Spleen (tissue), 11 donors: ENCODE data around the gene TBC1D22A. TPM values are rescaled to one million over a fixed set of nuclear protein-coding genes. Genes with fewer than 3 reads are reported as not detected.

Source experiments
- DNase-seq: peaks from one replicate; pipeline ENCODE4 v3.0.0-alpha.2; 2020
- H3K27ac ChIP-seq, 8 donors: fragments of 200-600 bp; sonication (generic) in 7 of 8; 1 replicate in 4 of 8; 2 replicates in 4 of 8; pipeline versions ENCODE4 v1.5.0 to v1.8.0; 2016 to 2021; ENCODE audit warnings: inconsistent platforms in 4 of 8, mild to moderate bottlenecking in 4 of 8, moderate library complexity in 1 of 8
- H3K27me3 ChIP-seq, 7 donors: fragments of 200-600 bp; sonication (generic) in 6 of 7; replicated peaks in 1 of 7; 1 replicate in 4 of 7; 2 replicates in 3 of 7; pipeline versions ENCODE4 v1.5.0 to v1.8.0; 2016 to 2021; ENCODE audit warnings: inconsistent platforms in 3 of 7, mild to moderate bottlenecking in 1 of 7
- H3K36me3 ChIP-seq, 6 donors: fragments of 200-600 bp; sonication (generic) in 5 of 6; 1 replicate in 4 of 6; 2 replicates in 2 of 6; pipeline versions ENCODE4 v1.5.0 to v1.8.0; 2016 to 2021; ENCODE audit warnings: inconsistent platforms in 2 of 6
- H3K4me1 ChIP-seq, 6 donors: fragments of 200-600 bp; sonication (generic) in 5 of 6; 1 replicate in 3 of 6; 2 replicates in 3 of 6; pipeline versions ENCODE4 v1.5.0 to v1.8.0; 2016 to 2021; ENCODE audit warnings: inconsistent platforms in 3 of 6
- H3K4me3 ChIP-seq, 8 donors: fragments of 200-600 bp; sonication (generic) in 7 of 8; 1 replicate in 4 of 8; 2 replicates in 4 of 8; pipeline versions ENCODE4 v1.5.0 to v1.8.0; 2016 to 2021; ENCODE audit warnings: inconsistent platforms in 4 of 8, mild to moderate bottlenecking in 4 of 8, moderate library complexity in 2 of 8
- H3K9me3 ChIP-seq, 8 donors: fragments of 200-600 bp; sonication (generic) in 7 of 8; 1 replicate in 4 of 8; 2 replicates in 4 of 8; pipeline versions ENCODE4 v1.5.0 to v1.8.0; 2016 to 2021; ENCODE audit warnings: inconsistent platforms in 4 of 8
- POLR2A ChIP-seq, 3 donors: fragments of 450-650 bp; IDR thresholded peaks; one replicate each; pipeline ENCODE4 v1.5.1; 2017; ENCODE audit warnings: antibody characterized with exemption in 3 of 3, mild to moderate bottlenecking in 1 of 3
- POLR2AphosphoS5 ChIP-seq, 3 donors: sonication (generic); formaldehyde crosslinking; IDR thresholded peaks; one replicate each; pipeline ENCODE4 v1.5.1; 2017; ENCODE audit warnings: antibody characterized with exemption in 3 of 3
- WGBS, 5 donors: extraction: QIAGEN DNeasy Blood & Tissue Kit in 3 of 5; methylation state at CpG; one replicate each; pipeline versions ENCODE4 v1.1.5 to v1.1.7; 2013 to 2018; 5-methylcytosine and 5-hydroxymethylcytosine counted together
- intact Hi-C: fragments of 100-400 bp; cut with DNase I; formaldehyde crosslinking; loops from one replicate; pipeline ENCODE4 v1.15.0; 2023; ENCODE audit warnings: low total_unique reads
- polyA plus RNA-seq, 3 donors: library from polyadenylated mRNA; stranded (reverse); fragments of 200-250 nt; gene quantifications; one replicate each; pipeline ENCODE4 v1.2.1, GENCODE V29; 2013
- total RNA-seq, 7 donors: library from RNA; depleted of rRNA in 3 of 7; stranded (reverse); fragments of >200 nt in 3 of 7; fragmentation: NEBNext Ultra II Directional in 4 of 7; extraction: Animal tissue kit (Norgen Biotek cat#: 25700) in 4 of 7; gene quantifications; one replicate each; pipeline versions ENCODE4 v1.1.0 to v1.2.1, GENCODE V29; 2016 to 2021
- TF ChIP-seq, protein P1 (sequence below), 11 experiments: fragments of 200-600 bp in 7 of 11; fragments of 450-650 bp in 4 of 11; sonication (generic) in 4 of 11; IDR thresholded peaks in 8 of 11; conservative IDR thresholded peaks in 3 of 11; 1 replicate in 7 of 11; 2 replicates in 4 of 11; pipeline versions ENCODE4 v1.4.0 to v1.8.0; 2016 to 2021; ENCODE audit warnings: antibody characterized with exemption in 11 of 11, inconsistent platforms in 4 of 11, mild to moderate bottlenecking in 1 of 11
- donor health status: healthy with polysubstance abuse.
- donor health status: DM: no; HTN: no; CAD: no; lungs with moderate emphysema.
- donor health status: DM: no; HTN: no; CAD: no.
- donor health status: Bipolar disorder and iron deficiency.
- donor health status: healthy.
- donor health status: DM: no; HTN: no; CAD: no.
- donor health status: DM: yes; HTN: yes; CAD: no.

Gene TBC1D22A
- total and polyA plus RNA-seq, 10 donors, result 17.2 to 66.9 (median 49.6) TPM

DNA sequence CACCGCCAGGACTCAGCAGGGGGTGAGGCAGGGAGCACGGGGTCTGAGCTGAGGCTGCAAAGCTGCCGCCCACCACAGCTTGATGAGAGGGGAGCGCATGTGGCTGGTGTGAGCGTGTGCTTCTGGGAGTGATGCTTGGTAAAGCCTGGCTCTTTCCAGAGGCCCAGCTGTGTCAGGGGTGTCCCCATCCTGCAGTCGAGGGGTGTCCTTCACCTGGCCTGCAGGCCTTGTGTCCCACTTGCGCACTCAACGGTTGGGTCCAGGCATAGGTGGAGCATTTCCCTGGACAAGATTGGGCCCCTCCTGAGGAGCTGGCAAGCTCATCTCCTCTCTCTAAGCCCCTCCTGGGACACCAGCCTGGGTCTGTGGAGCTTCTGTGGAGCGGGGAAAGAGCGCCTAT, 273.9 kb downstream of the TBC1D22A start:
- intact Hi-C loops, result no loop called here
- Histone ChIP-seq H3K9me3 (no peaks in the 10 kb centered on the region), H3K27ac (no peak overlapping the region), H3K27me3 (no peaks in the 10 kb centered on the region), H3K4me3 (no peak overlapping the region), H3K36me3 (peaks cover 0 to 78% (median 23%) of the 10 kb centered on the region in 6 donors), H3K4me1 (peaks cover 0 to 4% (median 0%) of the 10 kb centered on the region in 6 donors)
- TF ChIP-seq, protein P1, sequence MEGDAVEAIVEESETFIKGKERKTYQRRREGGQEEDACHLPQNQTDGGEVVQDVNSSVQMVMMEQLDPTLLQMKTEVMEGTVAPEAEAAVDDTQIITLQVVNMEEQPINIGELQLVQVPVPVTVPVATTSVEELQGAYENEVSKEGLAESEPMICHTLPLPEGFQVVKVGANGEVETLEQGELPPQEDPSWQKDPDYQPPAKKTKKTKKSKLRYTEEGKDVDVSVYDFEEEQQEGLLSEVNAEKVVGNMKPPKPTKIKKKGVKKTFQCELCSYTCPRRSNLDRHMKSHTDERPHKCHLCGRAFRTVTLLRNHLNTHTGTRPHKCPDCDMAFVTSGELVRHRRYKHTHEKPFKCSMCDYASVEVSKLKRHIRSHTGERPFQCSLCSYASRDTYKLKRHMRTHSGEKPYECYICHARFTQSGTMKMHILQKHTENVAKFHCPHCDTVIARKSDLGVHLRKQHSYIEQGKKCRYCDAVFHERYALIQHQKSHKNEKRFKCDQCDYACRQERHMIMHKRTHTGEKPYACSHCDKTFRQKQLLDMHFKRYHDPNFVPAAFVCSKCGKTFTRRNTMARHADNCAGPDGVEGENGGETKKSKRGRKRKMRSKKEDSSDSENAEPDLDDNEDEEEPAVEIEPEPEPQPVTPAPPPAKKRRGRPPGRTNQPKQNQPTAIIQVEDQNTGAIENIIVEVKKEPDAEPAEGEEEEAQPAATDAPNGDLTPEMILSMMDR (IDR thresholded peaks at IDR 0.05 in 8 of 11, conservative IDR thresholded peaks at IDR 0.05 in 3 of 11), result no peak
- no peak for TF ChIP-seq POLR2AphosphoS5 (IDR thresholded peaks at IDR 0.05)
- TF ChIP-seq POLR2A (IDR thresholded peaks at IDR 0.05), result no peak
- peak; percentile 47 for DNase-seq
- 92 to 95% (median 94%) methylated on average over 5 to 10 of the region's 10 CpGs for WGBS, 5 donors

DNA sequence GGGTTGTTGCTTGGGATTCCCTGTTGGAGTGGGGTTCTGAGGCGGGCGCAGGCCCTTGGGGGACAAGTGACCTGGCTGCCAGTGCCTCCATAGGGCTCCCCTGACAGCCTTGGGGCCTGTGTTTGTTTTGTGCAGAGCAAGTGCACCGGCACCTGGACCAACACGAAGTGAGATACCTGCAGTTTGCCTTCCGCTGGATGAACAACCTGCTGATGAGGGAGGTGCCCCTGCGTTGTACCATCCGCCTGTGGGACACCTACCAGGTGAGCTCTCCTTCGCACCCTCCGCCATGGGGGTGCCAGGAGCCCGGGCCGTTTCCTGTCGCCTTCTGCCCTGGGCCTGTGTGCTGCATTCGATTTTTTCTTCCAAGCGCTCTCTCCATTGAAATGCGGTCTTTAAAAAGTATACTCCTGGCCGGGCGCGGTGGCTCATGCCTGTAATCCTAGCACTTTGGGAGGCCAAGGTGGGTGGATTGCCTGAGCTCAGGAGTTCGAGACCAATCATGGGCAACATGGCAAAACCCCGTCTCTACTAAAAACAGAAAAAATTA, 274.6 kb downstream of the TBC1D22A start:
- Histone ChIP-seq H3K4me1 (no peaks in the 10 kb centered on the region), H3K9me3 (no peaks in the 10 kb centered on the region), H3K4me3 (no peak overlapping the region), H3K36me3 (peaks cover 0 to 76% (median 23%) of the 10 kb centered on the region in 6 donors), H3K27me3 (no peaks in the 10 kb centered on the region), H3K27ac (no peak overlapping the region)
- intact Hi-C loops, result no loop called here
- WGBS, 5 donors, result 95 to 99% (median 97%) methylated on average over 20 of the region's 20 CpGs
- DNase-seq, result peak; percentile 66
- TF ChIP-seq, protein P1 (IDR thresholded peaks at IDR 0.05 in 8 of 11, conservative IDR thresholded peaks at IDR 0.05 in 3 of 11), result no peak
- TF ChIP-seq POLR2A (IDR thresholded peaks at IDR 0.05), result no peak
- no peak for TF ChIP-seq POLR2AphosphoS5 (IDR thresholded peaks at IDR 0.05)

DNA sequence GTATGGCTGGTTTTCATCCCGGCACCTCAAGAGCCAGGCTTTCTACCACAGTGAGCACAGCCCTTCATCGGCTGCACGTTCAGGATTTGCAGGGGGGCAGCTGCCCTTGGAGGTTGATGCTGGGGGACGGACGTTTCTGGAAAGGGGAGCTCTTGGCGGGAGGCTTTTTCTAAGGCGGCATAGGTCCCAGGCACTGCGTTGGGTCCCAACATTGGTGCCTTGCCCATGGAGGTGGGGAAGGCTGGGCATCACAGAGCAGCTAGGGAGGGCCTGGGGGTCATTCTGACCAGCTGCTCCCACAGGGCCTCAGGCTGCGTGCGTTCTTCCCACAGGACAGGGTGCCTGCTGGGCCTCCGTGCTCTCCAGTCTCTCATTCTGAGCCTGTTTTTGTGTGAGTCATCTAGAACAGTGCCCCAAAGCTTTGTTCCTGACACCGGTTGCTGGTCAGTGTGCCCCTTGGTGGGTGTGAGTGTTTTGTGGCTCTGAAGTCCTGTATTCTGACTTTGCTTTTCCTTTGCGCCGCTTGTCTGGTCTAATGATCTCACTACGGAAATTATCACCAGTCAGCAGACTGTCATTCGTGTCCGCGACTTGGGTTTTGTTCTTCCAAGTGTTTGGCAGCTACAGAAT, 275.9 kb downstream of the TBC1D22A start:
- Histone ChIP-seq H3K27me3 (no peaks in the 10 kb centered on the region), H3K27ac (no peak overlapping the region), H3K9me3 (no peaks in the 10 kb centered on the region), H3K4me3 (no peak overlapping the region), H3K4me1 (peaks cover 0 to 5% (median 0%) of the 10 kb centered on the region in 6 donors), H3K36me3 (peaks cover 0 to 65% (median 21%) of the 10 kb centered on the region in 6 donors)
- intact Hi-C loops, result no loop called here
- WGBS, 5 donors, result 90 to 96% (median 95%) methylated on average over 18 of the region's 18 CpGs
- peak; percentile 54 for DNase-seq
- TF ChIP-seq POLR2AphosphoS5 (IDR thresholded peaks at IDR 0.05) (peak in 2 of 3 donors; percentile 8 to 37), POLR2A (IDR thresholded peaks at IDR 0.05) (no peak)
- TF ChIP-seq, protein P1 (IDR thresholded peaks at IDR 0.05 in 8 of 11, conservative IDR thresholded peaks at IDR 0.05 in 3 of 11), result no peak

DNA sequence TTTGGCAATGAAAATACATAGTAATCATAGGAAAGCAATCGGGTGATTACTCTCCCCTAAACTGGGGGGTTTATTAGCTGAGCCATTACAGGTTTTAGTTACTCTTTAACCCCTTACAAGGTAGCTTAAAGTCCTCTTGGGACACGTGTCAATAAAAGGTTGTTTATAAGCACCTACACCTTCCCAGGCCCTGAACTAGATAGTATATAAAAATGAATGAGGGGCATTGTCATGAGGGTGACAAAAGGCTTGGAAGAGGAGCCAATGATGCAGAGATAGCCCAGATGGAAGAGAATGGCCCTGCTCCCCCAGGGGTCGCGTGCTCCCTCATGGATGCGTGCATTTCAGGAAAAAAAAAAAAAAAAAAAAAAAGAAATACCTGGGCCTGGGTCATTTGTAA, 276.9 kb downstream of the TBC1D22A start:
- Histone ChIP-seq H3K27me3 (no peaks in the 10 kb centered on the region), H3K4me3 (no peak overlapping the region), H3K27ac (no peak overlapping the region), H3K4me1 (peaks cover 0 to 15% (median 6%) of the 10 kb centered on the region in 6 donors), H3K9me3 (no peaks in the 10 kb centered on the region), H3K36me3 (peaks cover 0 to 61% (median 21%) of the 10 kb centered on the region in 6 donors)
- TF ChIP-seq POLR2A (IDR thresholded peaks at IDR 0.05), result no peak
- no peak for DNase-seq
- 95 to 99% (median 95%) methylated on average over 5 of the region's 5 CpGs for WGBS, 5 donors
- intact Hi-C loops, result no loop called here
